Panc1 (cell line): Measurements from ENCODE around the gene SBF2. TPM values are rescaled to one million over a fixed set of nuclear protein-coding genes. Genes with fewer than 3 reads are reported as not detected.

ENCODE experiments used
- ATAC-seq: fragments of 200-7000 bp; cut with Tn5 transposase; 2 replicates; pipeline ENCODE4 v1.9.1; 2020; ENCODE audit warnings: mild to moderate bottlenecking, moderate library complexity
- BruUV-seq: library from RNA; stranded (reverse); fragments of 400-500 nt; replicated peaks from 2 replicates; lab custom pipeline; 2021; lab: Mats Ljungman, UMichigan
- CTCF ChIA-PET: fragments of 300-600 bp; sonication (Branson Sonifier 250); formaldehyde crosslinking; loops from one replicate; lab custom pipeline; 2022; ENCODE audit warnings: antibody characterized with exemption; lab: Charles Lee
- POLR2A ChIA-PET: fragments of 300-600 bp; sonication (Branson Sonifier 250); formaldehyde crosslinking; loops from one replicate; lab custom pipeline; 2022; ENCODE audit warnings: antibody characterized with exemption; lab: Charles Lee
- DNase-seq: peaks from one replicate; pipeline ENCODE4 v3.0.0-alpha.2; 2010; ENCODE audit warnings: low read depth, low spot score
- H3K27ac ChIP-seq: 2 replicates; pipeline ENCODE4 v1.5.1; 2011; ENCODE audit warnings: mild to moderate bottlenecking, low read length, inconsistent platforms
- H3K27me3 ChIP-seq: fragments of 200-500 bp; sonication (Bioruptor generic); 2 replicates; pipeline ENCODE4 v1.6.0; 2014; ENCODE audit warnings: low read length, inconsistent platforms; ENCODE audit not compliant: control insufficient read depth, insufficient read depth
- H3K36me3 ChIP-seq: fragments of 200-500 bp; sonication (Bioruptor generic); 2 replicates; pipeline ENCODE4 v1.5.1; 2014; ENCODE audit warnings: inconsistent platforms, mild to moderate bottlenecking, low read length, moderate library complexity; ENCODE audit not compliant: control insufficient read depth, insufficient read depth
- H3K4me1 ChIP-seq: 2 replicates; pipeline ENCODE4 v1.5.1; 2011; ENCODE audit warnings: inconsistent platforms, mild to moderate bottlenecking, low read length, moderate library complexity; ENCODE audit not compliant: control insufficient read depth, insufficient read depth
- H3K4me3 ChIP-seq, 2 experiments: 2 replicates each; pipeline ENCODE4 v1.5.1; 2011 to 2012; ENCODE audit warnings: low read depth in 2 of 2, low read length in 2 of 2, mild to moderate bottlenecking in 2 of 2, inconsistent platforms in 1 of 2, moderate library complexity in 1 of 2
- H3K9me3 ChIP-seq: fragments of 200-500 bp; sonication (Bioruptor generic); 2 replicates; pipeline ENCODE4 v1.5.1; 2014; ENCODE audit warnings: low read depth, mild to moderate bottlenecking, inconsistent platforms, low read length, moderate library complexity; ENCODE audit not compliant: control insufficient read depth, insufficient read depth
- POLR2AphosphoS5 ChIP-seq: IDR thresholded peaks from 2 replicates; pipeline ENCODE4 v1.6.1; 2012; ENCODE audit warnings: mild to moderate bottlenecking, low read depth, low read length, moderate library complexity
- SIN3A ChIP-seq: IDR thresholded peaks from 2 replicates; pipeline ENCODE4 v1.6.1; 2012; ENCODE audit warnings: low read depth, mild to moderate bottlenecking, low read length, moderate library complexity, borderline replicate concordance; ENCODE audit not compliant: insufficient read depth
- TCF7L2 ChIP-seq: IDR thresholded peaks from 2 replicates; pipeline ENCODE4 v1.6.1; 2011; ENCODE audit warnings: mild to moderate bottlenecking, low read depth, low read length, inconsistent platforms
- in situ Hi-C: cut with HindIII; loops from 2 replicates; pipeline ENCODE4 v1.10.0; 2016; ENCODE audit warnings: low sequenced_read_pairs, low pct_unique_long_range_greater_than_20kb
- intact Hi-C: fragments of 100-400 bp; cut with micrococcal nuclease; formaldehyde crosslinking; loops from one replicate; pipeline ENCODE4 v1.10.0; 2022; ENCODE audit not compliant: unreplicated experiment
- total RNA-seq: library from RNA; stranded (reverse); gene quantifications from one replicate; pipeline ENCODE4 v1.2.1, GENCODE V29; 2021; ENCODE audit not compliant: unreplicated experiment
- TF ChIP-seq, protein P1 (sequence below): fragments of 450-650 bp; IDR thresholded peaks from 2 replicates; pipeline ENCODE4 v1.5.1; 2017; ENCODE audit warnings: mild to moderate bottlenecking
- TF ChIP-seq, protein P2 (sequence below), 2 experiments: IDR thresholded peaks; 2 replicates each; pipeline ENCODE4 v1.6.1; 2011 to 2012; ENCODE audit warnings: low read depth in 2 of 2, control low read depth in 1 of 2, low read length in 1 of 2, mild to moderate bottlenecking in 1 of 2, moderate library complexity in 1 of 2; ENCODE audit not compliant: insufficient read depth in 1 of 2

SBF2 gene
- total RNA-seq, 1 experiment from 2014 or later = 65.0 TPM

DNA sequence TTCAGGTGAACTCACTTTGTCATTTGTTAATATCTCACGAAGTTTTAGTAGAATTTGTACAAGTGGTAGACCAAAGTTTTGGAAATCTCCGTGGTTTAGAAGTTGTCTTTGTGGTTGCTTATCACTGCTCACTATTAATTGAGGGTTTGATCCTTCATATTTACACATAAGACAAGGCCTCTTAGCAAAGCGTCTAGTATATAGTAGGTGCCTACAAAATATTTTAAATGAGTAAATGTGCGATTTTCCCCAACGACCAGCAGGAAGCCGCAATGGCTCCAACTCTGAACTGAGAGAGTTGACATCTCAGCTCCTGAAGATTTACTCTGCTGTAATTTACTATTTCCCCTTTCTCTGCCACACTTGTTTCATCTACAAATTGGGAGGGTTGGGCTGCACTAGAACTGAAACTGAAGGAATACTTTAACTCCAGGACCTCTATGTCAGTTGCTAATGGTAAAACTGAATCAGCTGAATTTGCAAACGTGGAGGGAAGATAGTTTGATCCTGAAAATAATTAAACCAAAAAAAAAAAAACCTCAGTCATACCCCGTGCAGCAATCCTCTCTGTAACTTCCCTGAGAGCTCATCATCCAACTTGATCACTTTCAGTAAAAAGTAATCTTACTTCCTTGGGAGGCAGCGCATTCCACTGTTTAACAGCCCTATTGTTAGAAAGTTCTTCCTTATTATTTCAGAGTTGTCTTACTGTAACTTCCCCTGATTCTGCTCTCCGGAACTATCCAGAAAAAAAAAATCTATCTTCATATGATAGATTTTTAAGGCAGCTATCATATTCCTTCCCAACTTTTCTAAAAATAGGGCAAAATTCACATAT lies 1.3 kb upstream of the SBF2 start:
- no peaks in the 10 kb centered on the region for H3K9me3 ChIP-seq
- no TSS peak for BruUV-seq
- no peak for TF ChIP-seq SIN3A
- TF ChIP-seq, protein P1, sequence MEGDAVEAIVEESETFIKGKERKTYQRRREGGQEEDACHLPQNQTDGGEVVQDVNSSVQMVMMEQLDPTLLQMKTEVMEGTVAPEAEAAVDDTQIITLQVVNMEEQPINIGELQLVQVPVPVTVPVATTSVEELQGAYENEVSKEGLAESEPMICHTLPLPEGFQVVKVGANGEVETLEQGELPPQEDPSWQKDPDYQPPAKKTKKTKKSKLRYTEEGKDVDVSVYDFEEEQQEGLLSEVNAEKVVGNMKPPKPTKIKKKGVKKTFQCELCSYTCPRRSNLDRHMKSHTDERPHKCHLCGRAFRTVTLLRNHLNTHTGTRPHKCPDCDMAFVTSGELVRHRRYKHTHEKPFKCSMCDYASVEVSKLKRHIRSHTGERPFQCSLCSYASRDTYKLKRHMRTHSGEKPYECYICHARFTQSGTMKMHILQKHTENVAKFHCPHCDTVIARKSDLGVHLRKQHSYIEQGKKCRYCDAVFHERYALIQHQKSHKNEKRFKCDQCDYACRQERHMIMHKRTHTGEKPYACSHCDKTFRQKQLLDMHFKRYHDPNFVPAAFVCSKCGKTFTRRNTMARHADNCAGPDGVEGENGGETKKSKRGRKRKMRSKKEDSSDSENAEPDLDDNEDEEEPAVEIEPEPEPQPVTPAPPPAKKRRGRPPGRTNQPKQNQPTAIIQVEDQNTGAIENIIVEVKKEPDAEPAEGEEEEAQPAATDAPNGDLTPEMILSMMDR = no peak
- TF ChIP-seq TCF7L2 = no peak
- TF ChIP-seq POLR2AphosphoS5 = 0 out of 2 replicates have a peak, but pooled peaks have one; percentile 9
- in situ Hi-C loops (no loop called here), intact Hi-C loops (no loop called here)
- no peaks in the 10 kb centered on the region; the same call in 1 of the 2 replicates for H3K36me3 ChIP-seq
- H3K27ac ChIP-seq = peak overlapping the region; percentile 97
- ChIA-PET CTCF (interaction anchor here (0.6 to 0.9 kb wide), 2 partner anchors 18 to 28 kb away, joined by 3 to 5 read pairs; no protein-coding TSS in a partner anchor), POLR2A (interaction anchor here (0.6 to 0.9 kb wide), 2 partner anchors 10 to 17 kb away, joined by 3 to 4 read pairs; partner anchors contain the start of gene ADM)
- no peaks in the 10 kb centered on the region for H3K27me3 ChIP-seq
- H3K4me3 ChIP-seq = peak overlapping the region; percentile 67 to 74
- H3K4me1 ChIP-seq = peaks cover 46% of the 10 kb centered on the region
- no peak for ATAC-seq
- DNase-seq = no peak

DNA sequence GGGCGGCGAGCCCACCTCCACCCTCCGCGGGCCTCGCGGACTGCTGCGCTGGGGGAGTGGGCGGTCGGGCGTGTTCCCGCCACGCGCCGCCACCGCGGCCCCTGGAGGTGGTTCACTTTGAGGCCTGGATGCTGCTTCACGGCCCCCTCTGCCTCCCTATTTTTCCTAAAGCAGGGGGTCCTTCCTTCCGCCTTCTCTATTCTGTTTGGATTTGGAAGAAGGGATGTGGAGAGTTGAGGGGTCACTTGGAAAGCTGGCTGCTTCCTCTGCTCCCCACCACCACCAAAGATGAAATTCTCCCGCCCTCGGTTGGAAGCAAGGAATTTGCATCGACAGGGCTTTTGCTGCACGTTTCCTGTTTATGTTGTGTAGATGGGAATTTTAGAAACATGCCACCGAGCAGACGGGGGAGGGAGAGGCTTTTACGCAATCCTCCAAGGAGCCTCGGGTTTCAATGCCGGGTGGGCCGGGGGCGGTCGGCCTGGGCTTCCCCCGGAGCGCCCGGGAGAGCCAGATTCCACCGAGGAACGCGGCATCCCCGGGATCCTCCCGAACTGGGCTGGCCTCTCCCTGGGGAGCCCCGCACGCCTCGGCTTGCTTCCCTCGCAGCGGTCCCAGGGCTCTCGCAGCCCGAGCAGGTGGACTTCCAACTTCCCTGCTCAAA lies 403 bp upstream of the SBF2 start:
- intact Hi-C loops = no loop called here
- ATAC-seq = peak; percentile 36
- Histone ChIP-seq H3K36me3 (no peaks in the 10 kb centered on the region; the same call in 1 of the 2 replicates), H3K4me1 (peaks cover 46% of the 10 kb centered on the region), H3K9me3 (no peaks in the 10 kb centered on the region), H3K4me3 (peak overlapping the region; percentile 67 to 74), H3K27ac (peak overlapping the region; percentile 97), H3K27me3 (no peaks in the 10 kb centered on the region)
- in situ Hi-C loops = no loop called here
- no peak for DNase-seq
- BruUV-seq = TSS peak; percentile 81
- ChIA-PET CTCF (no interaction called here), POLR2A (no interaction called here)
- TF ChIP-seq, protein P1 = no peak
- TF ChIP-seq SIN3A (peak; percentile 70; the same call in 1 of the 2 replicates), POLR2AphosphoS5 (0 out of 2 replicates have a peak, but pooled peaks have one; percentile 2), TCF7L2 (no peak)
- TF ChIP-seq, protein P2, sequence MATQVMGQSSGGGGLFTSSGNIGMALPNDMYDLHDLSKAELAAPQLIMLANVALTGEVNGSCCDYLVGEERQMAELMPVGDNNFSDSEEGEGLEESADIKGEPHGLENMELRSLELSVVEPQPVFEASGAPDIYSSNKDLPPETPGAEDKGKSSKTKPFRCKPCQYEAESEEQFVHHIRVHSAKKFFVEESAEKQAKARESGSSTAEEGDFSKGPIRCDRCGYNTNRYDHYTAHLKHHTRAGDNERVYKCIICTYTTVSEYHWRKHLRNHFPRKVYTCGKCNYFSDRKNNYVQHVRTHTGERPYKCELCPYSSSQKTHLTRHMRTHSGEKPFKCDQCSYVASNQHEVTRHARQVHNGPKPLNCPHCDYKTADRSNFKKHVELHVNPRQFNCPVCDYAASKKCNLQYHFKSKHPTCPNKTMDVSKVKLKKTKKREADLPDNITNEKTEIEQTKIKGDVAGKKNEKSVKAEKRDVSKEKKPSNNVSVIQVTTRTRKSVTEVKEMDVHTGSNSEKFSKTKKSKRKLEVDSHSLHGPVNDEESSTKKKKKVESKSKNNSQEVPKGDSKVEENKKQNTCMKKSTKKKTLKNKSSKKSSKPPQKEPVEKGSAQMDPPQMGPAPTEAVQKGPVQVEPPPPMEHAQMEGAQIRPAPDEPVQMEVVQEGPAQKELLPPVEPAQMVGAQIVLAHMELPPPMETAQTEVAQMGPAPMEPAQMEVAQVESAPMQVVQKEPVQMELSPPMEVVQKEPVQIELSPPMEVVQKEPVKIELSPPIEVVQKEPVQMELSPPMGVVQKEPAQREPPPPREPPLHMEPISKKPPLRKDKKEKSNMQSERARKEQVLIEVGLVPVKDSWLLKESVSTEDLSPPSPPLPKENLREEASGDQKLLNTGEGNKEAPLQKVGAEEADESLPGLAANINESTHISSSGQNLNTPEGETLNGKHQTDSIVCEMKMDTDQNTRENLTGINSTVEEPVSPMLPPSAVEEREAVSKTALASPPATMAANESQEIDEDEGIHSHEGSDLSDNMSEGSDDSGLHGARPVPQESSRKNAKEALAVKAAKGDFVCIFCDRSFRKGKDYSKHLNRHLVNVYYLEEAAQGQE (IDR thresholded peaks at IDR 0.05; ENCODE audit: insufficient read depth in 1 of 2, low read depth in 2 of 2, low read length in 1 of 2) = peak in 1 of 2 experiments; percentile 22; a peak in 1 of 4 replicates
